DMS 273 treated with DMSO at 0.1 percent for 48 hours (cell line): ENCODE results near the gene COL5A1.

ENCODE experiments used
- DNase-seq: peaks from one replicate; lab custom pipeline; 2025; lab: John Stamatoyannopoulos, UW

COL5A1 gene

GRCh38 chr9:134728801-134729495 is 87.3 kb downstream of the COL5A1 start:
- DNase-seq = no peak

GRCh38 chr9:134730011-134730760 is 88.6 kb downstream of the COL5A1 start:
- DNase-seq = no peak

- DNase-seq = no peak
Observed at GRCh38 chr9:134730761-134731496, 89.3 kb downstream of the COL5A1 start.

GRCh38 chr9:134731497-134732391 is 90.1 kb downstream of the COL5A1 start:
- no peak for DNase-seq

GRCh38 chr9:134732392-134733110 is 90.9 kb downstream of the COL5A1 start:
- no peak for DNase-seq

- DNase-seq = no peak
Observed at GRCh38 chr9:134733480-134734232, 92.1 kb downstream of the COL5A1 start.

GRCh38 chr9:134734270-134734669 is 92.7 kb downstream of the COL5A1 start:
- peak; percentile 51 for DNase-seq

- DNase-seq = no peak
Observed at GRCh38 chr9:134735441-134736175, 94.0 kb downstream of the COL5A1 start.

GRCh38 chr9:134736791-134737497 is 95.3 kb downstream of the COL5A1 start:
- no peak for DNase-seq

GRCh38 chr9:134737842-134738580 is 96.4 kb downstream of the COL5A1 start:
- no peak for DNase-seq

GRCh38 chr9:134738869-134739659 is 97.5 kb downstream of the COL5A1 start:
- DNase-seq = no peak

- DNase-seq = no peak
Observed at GRCh38 chr9:134739660-134739968, 98.0 kb downstream of the COL5A1 start.

- DNase-seq = no peak
Observed at GRCh38 chr9:134740071-134740470, 98.5 kb downstream of the COL5A1 start.

GRCh38 chr9:134741846-134742245 is 100.2 kb downstream of the COL5A1 start:
- DNase-seq = no peak

- no peak for DNase-seq
Observed at GRCh38 chr9:134742822-134743535, 101.4 kb downstream of the COL5A1 start.

GRCh38 chr9:134743853-134744252 is 102.2 kb downstream of the COL5A1 start:
- DNase-seq = no peak
